GM12874 (cell line): Measurements from ENCODE around the gene SH2B2.

Experiments
- TF ChIP-seq, protein P1 (sequence below): IDR thresholded peaks from 2 replicates; pipeline ENCODE4 v1.5.1; 2011; ENCODE audit warnings: low read depth, mild to moderate bottlenecking, control low read depth, low read length, moderate library complexity; ENCODE audit not compliant: insufficient read depth

The SH2B2 gene

DNA sequence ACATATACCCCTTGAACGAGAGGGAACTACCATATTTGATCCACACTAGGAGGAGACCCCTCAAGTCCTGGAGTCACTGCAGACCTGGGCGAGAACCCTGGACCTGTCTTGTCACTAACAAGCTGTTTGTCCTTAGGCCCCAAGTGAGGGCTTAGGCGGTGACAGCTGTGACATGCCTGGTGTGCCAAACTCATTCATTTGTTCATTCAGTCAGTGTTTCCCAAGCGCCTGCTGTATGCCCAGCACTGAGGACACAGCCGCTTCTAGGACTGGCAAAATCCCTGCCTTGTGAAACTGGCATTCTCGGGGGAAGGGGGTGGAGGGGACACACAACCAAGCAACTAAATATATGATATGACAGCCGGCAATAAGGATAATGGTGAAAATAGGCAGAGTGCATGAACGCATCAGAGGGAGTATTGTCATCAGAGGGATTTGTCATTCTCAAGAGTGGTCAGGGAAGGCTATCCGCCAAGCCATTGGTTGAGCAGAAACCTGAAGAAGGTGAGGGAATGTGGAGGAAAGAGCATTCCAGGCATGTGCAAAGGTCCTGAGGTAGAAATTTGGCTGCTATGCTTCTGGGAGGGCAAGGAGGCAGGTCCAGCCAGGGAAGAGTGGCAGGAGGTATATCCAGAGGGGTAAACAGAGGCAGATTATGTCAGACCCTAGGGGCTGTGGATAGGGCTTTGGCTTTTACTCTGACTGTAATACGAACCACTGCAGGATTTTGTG lies 11.0 kb downstream of the SH2B2 start:
- TF ChIP-seq, protein P1, sequence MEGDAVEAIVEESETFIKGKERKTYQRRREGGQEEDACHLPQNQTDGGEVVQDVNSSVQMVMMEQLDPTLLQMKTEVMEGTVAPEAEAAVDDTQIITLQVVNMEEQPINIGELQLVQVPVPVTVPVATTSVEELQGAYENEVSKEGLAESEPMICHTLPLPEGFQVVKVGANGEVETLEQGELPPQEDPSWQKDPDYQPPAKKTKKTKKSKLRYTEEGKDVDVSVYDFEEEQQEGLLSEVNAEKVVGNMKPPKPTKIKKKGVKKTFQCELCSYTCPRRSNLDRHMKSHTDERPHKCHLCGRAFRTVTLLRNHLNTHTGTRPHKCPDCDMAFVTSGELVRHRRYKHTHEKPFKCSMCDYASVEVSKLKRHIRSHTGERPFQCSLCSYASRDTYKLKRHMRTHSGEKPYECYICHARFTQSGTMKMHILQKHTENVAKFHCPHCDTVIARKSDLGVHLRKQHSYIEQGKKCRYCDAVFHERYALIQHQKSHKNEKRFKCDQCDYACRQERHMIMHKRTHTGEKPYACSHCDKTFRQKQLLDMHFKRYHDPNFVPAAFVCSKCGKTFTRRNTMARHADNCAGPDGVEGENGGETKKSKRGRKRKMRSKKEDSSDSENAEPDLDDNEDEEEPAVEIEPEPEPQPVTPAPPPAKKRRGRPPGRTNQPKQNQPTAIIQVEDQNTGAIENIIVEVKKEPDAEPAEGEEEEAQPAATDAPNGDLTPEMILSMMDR: no peak

DNA sequence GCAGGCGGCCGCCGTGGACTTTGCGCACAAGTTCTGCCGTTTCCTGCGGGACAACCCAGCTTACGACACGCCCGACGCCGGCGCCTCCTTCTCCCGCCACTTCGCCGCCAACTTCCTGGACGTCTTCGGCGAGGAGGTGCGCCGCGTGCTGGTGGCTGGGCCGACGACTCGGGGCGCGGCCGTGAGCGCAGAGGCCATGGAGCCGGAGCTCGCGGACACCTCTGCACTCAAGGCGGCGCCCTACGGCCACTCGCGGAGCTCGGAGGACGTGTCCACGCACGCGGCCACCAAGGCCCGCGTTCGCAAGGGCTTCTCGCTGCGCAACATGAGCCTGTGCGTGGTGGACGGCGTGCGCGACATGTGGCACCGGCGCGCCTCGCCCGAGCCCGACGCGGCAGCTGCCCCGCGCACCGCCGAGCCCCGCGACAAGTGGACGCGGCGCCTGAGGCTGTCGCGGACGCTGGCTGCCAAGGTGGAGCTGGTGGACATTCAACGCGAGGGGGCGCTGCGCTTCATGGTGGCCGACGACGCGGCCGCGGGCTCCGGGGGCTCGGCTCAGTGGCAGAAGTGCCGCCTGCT lies 14.1 kb downstream of the SH2B2 start:
- TF ChIP-seq, protein P1: no peak

DNA sequence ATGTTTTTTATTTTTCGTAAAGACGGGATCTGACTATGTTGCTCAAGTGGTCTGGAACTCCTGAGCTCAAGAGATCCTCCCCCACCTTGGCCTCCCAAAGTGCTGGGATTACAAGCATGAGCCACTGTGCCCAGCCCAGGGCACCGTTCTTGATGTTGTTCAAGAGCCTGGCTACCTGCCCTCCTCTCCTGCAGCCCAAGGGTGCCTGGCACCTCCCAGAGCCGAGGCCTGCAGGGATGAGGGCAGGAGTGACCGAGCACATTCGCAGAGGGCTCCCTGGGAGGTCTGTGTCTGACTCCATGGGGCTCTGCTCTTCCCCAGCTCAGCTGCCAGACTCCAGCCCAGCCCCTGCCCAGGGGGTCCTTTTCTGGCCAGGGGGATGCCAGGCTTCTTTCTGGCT lies 15.4 kb downstream of the SH2B2 start:
- TF ChIP-seq, protein P1: no peak

DNA sequence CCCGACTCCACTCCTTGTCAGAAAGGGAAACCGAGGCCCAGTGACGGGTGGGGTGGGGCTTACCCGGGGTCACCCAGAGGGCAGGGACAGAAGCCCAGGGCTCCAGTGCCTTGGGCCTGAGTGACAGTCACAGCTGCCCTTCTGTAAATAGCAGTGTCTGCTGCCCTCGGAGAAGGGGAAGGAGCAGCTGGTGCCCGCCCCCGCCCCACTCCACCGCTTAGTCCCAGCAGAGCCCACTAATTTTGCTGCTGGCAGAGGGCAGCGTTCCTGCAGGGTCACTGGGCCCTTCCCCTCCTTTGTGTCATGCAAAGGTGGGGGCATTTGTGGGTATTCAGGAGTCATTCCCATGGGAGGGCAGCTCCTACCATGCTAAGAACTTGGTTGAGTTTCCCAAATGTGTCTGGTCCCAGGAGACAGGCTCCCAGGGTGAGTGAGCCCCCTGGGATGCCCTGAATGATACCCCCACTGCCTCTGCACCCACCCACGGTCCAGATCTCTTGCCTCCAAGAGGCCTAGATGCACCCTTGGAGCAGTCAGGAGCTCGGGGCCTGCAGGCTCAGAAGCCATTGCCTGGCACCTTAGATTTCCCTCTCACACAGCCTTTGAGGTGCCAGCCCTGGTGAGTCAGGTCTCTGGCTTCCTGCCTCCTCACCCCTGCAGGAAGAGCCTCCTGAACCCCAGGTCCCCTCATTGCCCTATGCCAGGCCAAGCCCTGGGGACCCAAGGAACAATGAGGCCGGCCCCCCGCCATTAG lies 17.2 kb downstream of the SH2B2 start:
- TF ChIP-seq, protein P1: no peak

DNA sequence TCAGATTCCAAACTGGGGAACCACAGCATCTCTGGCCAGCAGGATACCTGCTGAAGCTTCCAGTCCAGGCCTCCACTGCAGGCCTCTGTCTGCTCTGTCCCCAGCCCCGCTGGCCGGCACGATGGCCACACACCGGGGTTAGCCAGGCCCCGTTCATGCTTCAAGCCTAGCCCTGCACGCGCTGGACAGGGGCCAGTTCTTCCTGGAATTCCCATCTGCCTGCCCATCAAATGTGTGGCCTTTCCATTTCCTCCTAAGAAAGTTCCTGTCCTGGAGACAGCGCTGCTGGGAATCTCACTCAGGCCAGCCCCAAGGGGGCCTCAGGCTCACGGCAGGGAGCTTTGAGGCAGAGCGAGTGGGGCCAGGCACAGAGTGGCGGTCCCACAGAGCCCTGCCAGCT lies 18.0 kb downstream of the SH2B2 start:
- TF ChIP-seq, protein P1: no peak

DNA sequence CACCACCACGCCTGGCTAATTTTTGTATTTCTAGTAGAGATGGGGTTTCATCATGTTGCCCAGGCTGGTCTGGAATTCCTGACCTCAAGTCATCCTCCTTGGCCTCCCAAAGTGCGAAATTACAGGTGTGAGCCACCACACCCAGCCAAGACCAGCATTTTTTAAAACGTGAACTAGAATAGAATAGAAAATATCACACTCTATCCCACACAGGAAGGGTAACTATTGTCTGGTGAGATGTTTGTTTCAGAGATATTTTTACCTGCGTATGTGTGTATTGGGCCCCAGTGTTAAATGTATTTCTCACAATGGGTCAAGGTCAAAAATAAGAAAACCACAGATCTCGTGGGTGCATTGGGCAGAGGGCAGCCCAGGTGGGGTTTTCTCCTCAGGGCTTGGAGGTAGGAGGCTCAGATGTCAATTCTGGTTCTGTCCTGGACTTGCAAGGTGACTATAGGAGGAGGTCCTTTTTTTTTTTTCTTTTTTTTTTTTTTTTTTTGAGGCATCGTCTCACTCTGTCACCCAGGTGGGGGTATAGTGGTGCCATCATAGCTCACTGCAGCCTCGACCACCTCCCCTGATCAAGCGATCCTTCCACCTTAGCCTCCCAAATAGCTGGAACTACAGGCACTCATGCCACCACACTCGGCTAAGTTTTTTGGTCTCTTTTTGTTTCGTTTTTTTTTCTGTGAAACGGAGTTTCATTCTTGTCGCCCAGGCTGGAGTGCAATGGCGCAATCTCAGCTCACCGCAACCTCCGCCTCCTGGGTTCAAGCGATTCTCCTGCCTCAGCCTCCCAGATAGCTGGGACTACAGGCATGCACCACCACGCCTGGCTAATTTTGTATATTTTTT lies 19.0 kb downstream of the SH2B2 start:
- TF ChIP-seq, protein P1: no peak
